ENCODE measurements around the gene SOBP. TPM values are rescaled to one million over a fixed set of nuclear protein-coding genes. Genes with fewer than 3 reads are reported as not detected.

SOBP gene
- total RNA-seq, 2 donors from 2014 or later = 0.97 TPM; not detected in 1

GRCh38 chr6:107660839-107661238 is 170.9 kb downstream of the SOBP start:
- DNase-seq (ENCODE audit: low spot score in 2 of 2) (no peak), ATAC-seq (no peak)
- Mint-ChIP-seq H3K27ac (no peak overlapping the region), H3K36me3 (no peaks in the 10 kb centered on the region), H3K9me3 (no peaks in the 10 kb centered on the region)

- H3K9me3 Mint-ChIP-seq = no peaks in the 10 kb centered on the region
- H3K27ac Mint-ChIP-seq = peak overlapping the region in 1 of 2 donors; percentile 52
- no peak for DNase-seq (ENCODE audit: low spot score in 2 of 2)
- H3K36me3 Mint-ChIP-seq = no peaks in the 10 kb centered on the region
- no peak for ATAC-seq
These were observed 171.4 kb downstream of the SOBP start for GRCh38 chr6:107661291-107661690.

- H3K9me3 Mint-ChIP-seq = no peaks in the 10 kb centered on the region
- no peak for ATAC-seq
- no peaks in the 10 kb centered on the region for H3K36me3 Mint-ChIP-seq
These were observed 172.4 kb downstream of the SOBP start for GRCh38 chr6:107662333-107662732.

GRCh38 chr6:107663308-107663707 is 173.4 kb downstream of the SOBP start:
- H3K27ac Mint-ChIP-seq = no peak overlapping the region
- ATAC-seq (peak in 1 of 2 donors; percentile 40), DNase-seq (ENCODE audit: low spot score in 2 of 2) (no peak)
- H3K9me3 Mint-ChIP-seq = no peaks in the 10 kb centered on the region
- no peaks in the 10 kb centered on the region for H3K36me3 Mint-ChIP-seq

More at GRCh38 chr6:107662333-107662732, 172.4 kb downstream of the SOBP start:
- DNase-seq (ENCODE audit: low spot score in 2 of 2) = no peak
- no peak overlapping the region for H3K27ac Mint-ChIP-seq

GRCh38 chr6:107665382-107665781 is 175.5 kb downstream of the SOBP start:
- no peak for ATAC-seq
- H3K27ac Mint-ChIP-seq = no peak overlapping the region
- no peak for DNase-seq (ENCODE audit: low spot score in 2 of 2)
- no peaks in the 10 kb centered on the region for H3K9me3 Mint-ChIP-seq
- H3K36me3 Mint-ChIP-seq = no peaks in the 10 kb centered on the region

GRCh38 chr6:107666084-107666980 is 176.4 kb downstream of the SOBP start:
- Mint-ChIP-seq H3K9me3 (no peaks in the 10 kb centered on the region), H3K27ac (peak overlapping the region in 1 of 2 donors; percentile 38), H3K36me3 (no peaks in the 10 kb centered on the region)
- DNase-seq (ENCODE audit: low spot score in 2 of 2) (no peak), ATAC-seq (no peak)

- DNase-seq (ENCODE audit: low spot score in 2 of 2) (no peak), ATAC-seq (no peak)
- no peaks in the 10 kb centered on the region for H3K9me3 Mint-ChIP-seq
- H3K27ac Mint-ChIP-seq = no peak overlapping the region
- H3K36me3 Mint-ChIP-seq = no peaks in the 10 kb centered on the region
These were observed 177.2 kb downstream of the SOBP start for GRCh38 chr6:107666981-107667601.

GRCh38 chr6:107667790-107668189 is 177.9 kb downstream of the SOBP start:
- H3K9me3 Mint-ChIP-seq = no peaks in the 10 kb centered on the region
- no peak for DNase-seq (ENCODE audit: low spot score in 2 of 2)
- ATAC-seq = no peak

GRCh38 chr6:107668743-107669474 is 179.0 kb downstream of the SOBP start:
- H3K27ac Mint-ChIP-seq = peak overlapping the region in 1 of 2 donors; percentile 7
- H3K9me3 Mint-ChIP-seq = no peaks in the 10 kb centered on the region
- H3K36me3 Mint-ChIP-seq = no peaks in the 10 kb centered on the region
- peak in 1 of 2 donors; percentile 47 for DNase-seq (ENCODE audit: low spot score in 2 of 2)
- peak; percentile 92 to 94 for ATAC-seq

More at GRCh38 chr6:107667790-107668189, 177.9 kb downstream of the SOBP start:
- Mint-ChIP-seq H3K36me3 (no peaks in the 10 kb centered on the region), H3K27ac (no peak overlapping the region)

GRCh38 chr6:107670792-107671199 is 180.9 kb downstream of the SOBP start:
- DNase-seq (ENCODE audit: low spot score in 2 of 2) = no peak
- no peak for ATAC-seq
- Mint-ChIP-seq H3K27ac (peak overlapping the region in 1 of 2 donors; percentile 68), H3K36me3 (no peaks in the 10 kb centered on the region), H3K9me3 (no peaks in the 10 kb centered on the region)

- no peak for DNase-seq (ENCODE audit: low spot score in 2 of 2)
- no peak for ATAC-seq
- no peaks in the 10 kb centered on the region for H3K36me3 Mint-ChIP-seq
- H3K9me3 Mint-ChIP-seq = no peaks in the 10 kb centered on the region
- no peak overlapping the region for H3K27ac Mint-ChIP-seq
These were observed 183.2 kb downstream of the SOBP start for GRCh38 chr6:107673076-107673494.

- DNase-seq (ENCODE audit: low spot score in 2 of 2) (peak; percentile 86 to 87), ATAC-seq (peak; percentile 98 to 99)
- H3K27ac Mint-ChIP-seq = peak overlapping the region; percentile 80 to 87
- H3K36me3 Mint-ChIP-seq = no peaks in the 10 kb centered on the region
- H3K9me3 Mint-ChIP-seq = no peaks in the 10 kb centered on the region
These were observed 185.2 kb downstream of the SOBP start for GRCh38 chr6:107674995-107675738.

- no peak overlapping the region for H3K27ac Mint-ChIP-seq
- no peaks in the 10 kb centered on the region for H3K36me3 Mint-ChIP-seq
- no peak for ATAC-seq
- no peak for DNase-seq (ENCODE audit: low spot score in 2 of 2)
- H3K9me3 Mint-ChIP-seq = no peaks in the 10 kb centered on the region
These were observed 186.1 kb downstream of the SOBP start for GRCh38 chr6:107676042-107676441.

GRCh38 chr6:107677399-107677798 is 187.5 kb downstream of the SOBP start:
- Mint-ChIP-seq H3K9me3 (no peaks in the 10 kb centered on the region), H3K36me3 (no peaks in the 10 kb centered on the region), H3K27ac (no peak overlapping the region)
- no peak for DNase-seq (ENCODE audit: low spot score in 2 of 2)
- no peak for ATAC-seq

GRCh38 chr6:107679457-107679856 is 189.5 kb downstream of the SOBP start:
- H3K27ac Mint-ChIP-seq = no peak overlapping the region
- H3K9me3 Mint-ChIP-seq = peaks cover 6 to 10% of the 10 kb centered on the region in 2 donors
- DNase-seq (ENCODE audit: low spot score in 2 of 2) (no peak), ATAC-seq (no peak)
- peaks cover 4 to 7% of the 10 kb centered on the region in 2 donors for H3K36me3 Mint-ChIP-seq

GRCh38 chr6:107682721-107683120 is 192.8 kb downstream of the SOBP start:
- H3K9me3 Mint-ChIP-seq = peaks cover 6 to 16% of the 10 kb centered on the region in 2 donors
- DNase-seq (ENCODE audit: low spot score in 2 of 2) (no peak), ATAC-seq (no peak)
- H3K36me3 Mint-ChIP-seq = peaks cover 4 to 7% of the 10 kb centered on the region in 2 donors
- H3K27ac Mint-ChIP-seq = peak overlapping the region in 1 of 2 donors; percentile 45
